Loucy (cell line): ENCODE results near the gene MYOM1.

Experiments used
- EZH2phosphoT487 ChIP-seq: fragments of 200-600 bp; IDR thresholded peaks from 2 replicates; pipeline ENCODE4 v1.6.1; 2018; ENCODE audit warnings: antibody characterized with exemption, mild to moderate bottlenecking, moderate library complexity, borderline replicate concordance
- TF ChIP-seq, protein P1 (sequence below): fragments of 200-600 bp; sonication (generic); conservative IDR thresholded peaks from 2 replicates; pipeline ENCODE4 v1.5.1; 2014; ENCODE audit warnings: mild to moderate bottlenecking, antibody characterized with exemption, low read length

- TF ChIP-seq, protein P1, sequence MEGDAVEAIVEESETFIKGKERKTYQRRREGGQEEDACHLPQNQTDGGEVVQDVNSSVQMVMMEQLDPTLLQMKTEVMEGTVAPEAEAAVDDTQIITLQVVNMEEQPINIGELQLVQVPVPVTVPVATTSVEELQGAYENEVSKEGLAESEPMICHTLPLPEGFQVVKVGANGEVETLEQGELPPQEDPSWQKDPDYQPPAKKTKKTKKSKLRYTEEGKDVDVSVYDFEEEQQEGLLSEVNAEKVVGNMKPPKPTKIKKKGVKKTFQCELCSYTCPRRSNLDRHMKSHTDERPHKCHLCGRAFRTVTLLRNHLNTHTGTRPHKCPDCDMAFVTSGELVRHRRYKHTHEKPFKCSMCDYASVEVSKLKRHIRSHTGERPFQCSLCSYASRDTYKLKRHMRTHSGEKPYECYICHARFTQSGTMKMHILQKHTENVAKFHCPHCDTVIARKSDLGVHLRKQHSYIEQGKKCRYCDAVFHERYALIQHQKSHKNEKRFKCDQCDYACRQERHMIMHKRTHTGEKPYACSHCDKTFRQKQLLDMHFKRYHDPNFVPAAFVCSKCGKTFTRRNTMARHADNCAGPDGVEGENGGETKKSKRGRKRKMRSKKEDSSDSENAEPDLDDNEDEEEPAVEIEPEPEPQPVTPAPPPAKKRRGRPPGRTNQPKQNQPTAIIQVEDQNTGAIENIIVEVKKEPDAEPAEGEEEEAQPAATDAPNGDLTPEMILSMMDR, result no peak
- no peak for TF ChIP-seq EZH2phosphoT487
These were observed 2.8 kb downstream of the MYOM1 start for GRCh38 chr18:3216987-3217386.
